Osteocyte (in vitro differentiated cells): ENCODE data around the gene NCKAP1. TPM values are rescaled to one million over a fixed set of nuclear protein-coding genes. Genes with fewer than 3 reads are reported as not detected.
"Not testable (repeated sequence)": the region's sequence is repeated elsewhere in the genome, so short reads cannot be mapped to it uniquely, and the experiment has no call there.

Source experiments
- DNase-seq: peaks from one replicate; pipeline ENCODE4 v3.0.0; 2021; ENCODE audit warnings: mixed read lengths; ENCODE audit not compliant: unreplicated experiment; ENCODE audit errors: extremely low spot score
- H3K27ac Mint-ChIP-seq: one replicate; pipeline ENCODE4 v1.8.0; 2021; ENCODE audit warnings: mild to moderate bottlenecking, mixed read lengths; ENCODE audit not compliant: unreplicated experiment
- H3K27me3 Mint-ChIP-seq: one replicate; pipeline ENCODE4 v1.8.0; 2021; ENCODE audit warnings: mixed read lengths; ENCODE audit not compliant: unreplicated experiment
- H3K36me3 Mint-ChIP-seq: one replicate; pipeline ENCODE4 v1.8.0; 2021; ENCODE audit warnings: mixed read lengths; ENCODE audit not compliant: unreplicated experiment
- H3K4me1 Mint-ChIP-seq: one replicate; pipeline ENCODE4 v1.8.0; 2021; ENCODE audit warnings: mixed read lengths; ENCODE audit not compliant: unreplicated experiment
- H3K4me3 Mint-ChIP-seq: one replicate; pipeline ENCODE4 v1.8.0; 2021; ENCODE audit warnings: mild to moderate bottlenecking, moderate library complexity, mixed read lengths; ENCODE audit not compliant: unreplicated experiment
- H3K9me3 Mint-ChIP-seq: one replicate; pipeline ENCODE4 v1.8.0; 2021; ENCODE audit warnings: mixed read lengths; ENCODE audit not compliant: unreplicated experiment
- total RNA-seq: library from RNA; stranded (reverse); gene quantifications from 2 replicates; pipeline ENCODE4 v1.2.1, GENCODE V29; 2021
- TF ChIP-seq, protein P1 (sequence below): fragments of 200-600 bp; sonication (generic); IDR thresholded peaks from 2 replicates; pipeline ENCODE4 v1.5.0; 2021; ENCODE audit warnings: antibody characterized with exemption, mild to moderate bottlenecking, moderate library complexity

The NCKAP1 gene
- total RNA-seq, 1 donor from 2014 or later = 165 TPM

DNA sequence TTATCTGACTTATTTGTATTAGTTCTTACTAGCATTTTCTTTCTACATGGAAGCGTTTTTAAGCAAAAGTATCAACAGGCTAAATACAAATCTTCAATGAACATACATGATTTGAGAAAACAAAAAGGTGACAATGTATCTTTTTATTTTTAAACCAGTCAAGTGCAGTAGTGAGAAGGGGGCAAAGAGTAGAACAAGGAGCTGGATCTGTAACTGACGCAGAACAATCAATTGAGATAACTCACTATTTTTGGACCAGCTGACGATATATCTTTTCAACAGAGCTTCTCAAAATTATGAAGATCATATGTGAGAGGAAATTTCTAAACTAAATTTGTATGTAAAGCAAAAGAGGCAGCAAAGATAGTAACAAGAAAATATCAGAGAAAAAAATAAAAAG is 15.5 kb downstream of the NCKAP1 start:
- H3K36me3 Mint-ChIP-seq = peaks cover 29% of the 10 kb centered on the region
- no peak overlapping the region for H3K4me3 Mint-ChIP-seq
- no peak for DNase-seq
- no peaks in the 10 kb centered on the region for H3K27me3 Mint-ChIP-seq
- TF ChIP-seq, protein P1, sequence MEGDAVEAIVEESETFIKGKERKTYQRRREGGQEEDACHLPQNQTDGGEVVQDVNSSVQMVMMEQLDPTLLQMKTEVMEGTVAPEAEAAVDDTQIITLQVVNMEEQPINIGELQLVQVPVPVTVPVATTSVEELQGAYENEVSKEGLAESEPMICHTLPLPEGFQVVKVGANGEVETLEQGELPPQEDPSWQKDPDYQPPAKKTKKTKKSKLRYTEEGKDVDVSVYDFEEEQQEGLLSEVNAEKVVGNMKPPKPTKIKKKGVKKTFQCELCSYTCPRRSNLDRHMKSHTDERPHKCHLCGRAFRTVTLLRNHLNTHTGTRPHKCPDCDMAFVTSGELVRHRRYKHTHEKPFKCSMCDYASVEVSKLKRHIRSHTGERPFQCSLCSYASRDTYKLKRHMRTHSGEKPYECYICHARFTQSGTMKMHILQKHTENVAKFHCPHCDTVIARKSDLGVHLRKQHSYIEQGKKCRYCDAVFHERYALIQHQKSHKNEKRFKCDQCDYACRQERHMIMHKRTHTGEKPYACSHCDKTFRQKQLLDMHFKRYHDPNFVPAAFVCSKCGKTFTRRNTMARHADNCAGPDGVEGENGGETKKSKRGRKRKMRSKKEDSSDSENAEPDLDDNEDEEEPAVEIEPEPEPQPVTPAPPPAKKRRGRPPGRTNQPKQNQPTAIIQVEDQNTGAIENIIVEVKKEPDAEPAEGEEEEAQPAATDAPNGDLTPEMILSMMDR = no peak
- H3K27ac Mint-ChIP-seq = no peak overlapping the region
- peaks cover 52% of the 10 kb centered on the region for H3K4me1 Mint-ChIP-seq
- H3K9me3 Mint-ChIP-seq = no peaks in the 10 kb centered on the region

DNA sequence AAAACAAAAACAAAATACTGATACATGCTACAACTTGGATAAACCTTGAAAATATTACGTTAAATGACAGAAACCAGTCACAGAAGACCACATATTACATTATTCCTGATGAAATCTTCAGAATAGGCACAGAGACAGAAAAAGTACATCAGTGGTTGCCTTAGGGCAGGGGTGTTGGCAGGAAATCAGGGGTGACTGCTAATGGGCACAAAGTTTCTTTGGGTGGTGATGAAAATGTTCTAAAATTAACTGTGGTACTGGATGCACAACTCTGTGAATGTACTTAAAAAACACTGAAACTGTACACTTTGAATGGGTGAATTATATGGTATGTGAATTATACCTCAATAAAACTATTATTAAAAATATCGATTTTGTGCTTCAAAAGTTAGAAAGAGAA is 16.6 kb downstream of the NCKAP1 start:
- H3K27ac Mint-ChIP-seq = no peak overlapping the region
- no peaks in the 10 kb centered on the region for H3K9me3 Mint-ChIP-seq
- TF ChIP-seq, protein P1 = no peak

DNA sequence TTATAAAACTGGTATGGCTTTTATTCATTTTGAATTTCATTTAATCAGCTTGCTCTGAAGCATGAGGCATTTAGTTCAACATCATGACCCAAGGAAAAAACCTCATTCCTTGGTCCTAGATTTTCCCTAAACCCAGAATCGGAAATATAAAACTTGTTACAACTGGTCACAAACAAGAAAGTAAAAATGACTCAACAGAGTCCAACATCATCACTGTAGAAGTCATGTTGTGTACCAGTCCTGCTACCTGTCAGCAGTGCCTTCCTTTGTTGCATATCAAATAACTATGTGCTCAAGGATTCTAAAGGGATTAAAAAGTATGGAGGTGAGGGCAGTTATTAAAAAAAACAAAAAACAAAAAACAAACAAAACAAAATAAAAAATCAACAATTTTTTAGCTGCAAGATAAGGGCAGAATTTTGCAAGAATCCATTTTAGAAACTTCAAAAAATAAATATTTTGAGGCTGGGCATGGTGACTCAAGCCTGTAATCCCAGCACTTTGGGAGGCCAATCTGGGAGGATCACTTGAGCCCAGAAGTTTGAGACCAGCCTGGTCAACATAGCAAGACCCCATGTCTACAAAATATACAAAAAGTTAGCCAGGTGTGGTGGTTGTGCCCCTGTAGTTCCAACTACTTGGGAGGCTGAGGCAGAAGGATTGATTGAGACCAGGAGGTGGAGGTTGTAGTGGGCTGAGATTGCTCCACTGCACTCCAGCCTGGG is 18.4 kb downstream of the NCKAP1 start:
- no peak overlapping the region for H3K27ac Mint-ChIP-seq
- TF ChIP-seq, protein P1 = no peak

More for the DNA sequence above, 16.6 kb downstream of the NCKAP1 start:
- peaks cover 51% of the 10 kb centered on the region for H3K4me1 Mint-ChIP-seq
- peaks cover 36% of the 10 kb centered on the region for H3K36me3 Mint-ChIP-seq
- H3K4me3 Mint-ChIP-seq = no peak overlapping the region
- no peak for DNase-seq
- H3K27me3 Mint-ChIP-seq = no peaks in the 10 kb centered on the region

DNA sequence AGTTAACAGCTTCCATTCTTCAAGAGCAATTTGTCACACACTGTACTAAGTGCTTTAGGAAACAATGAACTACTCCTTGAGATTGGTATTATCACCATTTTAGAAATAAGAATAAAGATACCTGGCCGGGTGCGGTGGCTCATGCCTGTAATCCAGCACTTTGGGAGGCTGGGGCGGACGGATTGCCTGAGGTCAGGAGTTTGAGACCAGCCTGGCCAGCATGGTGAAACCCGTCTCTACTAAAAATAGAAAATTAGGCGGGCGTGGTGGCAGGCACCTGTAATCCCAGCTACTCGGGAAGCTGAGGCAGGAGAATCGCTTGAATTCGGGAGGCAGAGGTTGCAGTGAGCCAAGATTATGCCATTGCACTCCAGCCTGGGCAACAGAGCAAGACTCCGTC is 20.4 kb downstream of the NCKAP1 start:
- not testable (repeated sequence) for H3K27me3 Mint-ChIP-seq, H3K9me3 Mint-ChIP-seq, DNase-seq, H3K27ac Mint-ChIP-seq, H3K4me3 Mint-ChIP-seq
- Mint-ChIP-seq H3K36me3 (peaks cover 36% of the 10 kb centered on the region), H3K4me1 (peaks cover 46% of the 10 kb centered on the region)

More for the DNA sequence above, 18.4 kb downstream of the NCKAP1 start:
- no peaks in the 10 kb centered on the region for H3K27me3 Mint-ChIP-seq
- H3K4me1 Mint-ChIP-seq = peaks cover 48% of the 10 kb centered on the region
- H3K9me3 Mint-ChIP-seq = no peaks in the 10 kb centered on the region
- H3K36me3 Mint-ChIP-seq = peaks cover 37% of the 10 kb centered on the region
- no peak overlapping the region for H3K4me3 Mint-ChIP-seq
- DNase-seq = no peak

DNA sequence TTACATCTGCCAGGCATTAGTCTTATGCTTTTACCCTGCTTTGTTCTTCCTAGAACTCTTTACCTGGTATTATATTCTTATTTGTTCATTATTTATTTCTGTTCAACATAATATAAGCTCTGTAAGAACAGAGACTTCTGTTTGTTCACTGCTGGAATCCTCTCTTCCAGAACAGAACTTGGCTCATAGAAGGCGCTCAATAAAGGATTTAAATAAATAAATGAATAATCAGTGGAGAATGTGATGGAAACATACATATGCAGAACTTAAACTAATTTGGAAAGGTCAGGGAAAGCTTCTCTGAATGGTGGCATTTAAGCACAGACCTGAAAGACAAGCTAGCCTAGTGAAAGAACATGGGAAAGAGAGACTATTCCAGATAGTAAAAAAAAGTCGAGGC is 24.3 kb downstream of the NCKAP1 start:
- Mint-ChIP-seq H3K36me3 (peaks cover 17% of the 10 kb centered on the region), H3K27ac (no peak overlapping the region), H3K27me3 (no peaks in the 10 kb centered on the region), H3K4me1 (peaks cover 53% of the 10 kb centered on the region), H3K9me3 (no peaks in the 10 kb centered on the region), H3K4me3 (no peak overlapping the region)
- DNase-seq = no peak
- TF ChIP-seq, protein P1 = no peak
